Activated naive CD4-positive, alpha-beta T cell treated with anti-CD3 and anti-CD28 coated beads, Interleukin-2, amount 10 ng/mL, durations not matched to agents 7 days and 5 days (primary cell): ENCODE data around the gene VPS26C.

Experiments
- CTCF ChIA-PET: fragments of 350-600 bp; sonication (Branson Sonifier 250); formaldehyde crosslinking; loops from one replicate; lab custom pipeline; 2021; ENCODE audit warnings: antibody characterized with exemption; lab: Charles Lee
- DNase-seq: peaks from one replicate; pipeline ENCODE4 v3.0.0-alpha.2; 2020
- H3K27ac Mint-ChIP-seq: one replicate; pipeline ENCODE4 v1.8.0; 2021; ENCODE audit warnings: mild to moderate bottlenecking, moderate library complexity, mixed read lengths
- H3K27me3 Mint-ChIP-seq: one replicate; pipeline ENCODE4 v1.8.0; 2021; ENCODE audit warnings: mild to moderate bottlenecking, mixed read lengths
- H3K36me3 Mint-ChIP-seq: one replicate; pipeline ENCODE4 v1.8.0; 2021; ENCODE audit warnings: mixed read lengths
- H3K4me1 Mint-ChIP-seq: one replicate; pipeline ENCODE4 v1.8.0; 2021; ENCODE audit warnings: mixed read lengths
- H3K4me3 Mint-ChIP-seq: one replicate; pipeline ENCODE4 v1.8.0; 2021; ENCODE audit warnings: mild to moderate bottlenecking, moderate library complexity, mixed read lengths
- H3K9me3 Mint-ChIP-seq: one replicate; pipeline ENCODE4 v1.8.0; 2021; ENCODE audit warnings: mixed read lengths

VPS26C gene

GRCh38 chr21:37195610-37196009 lies 71.5 kb downstream of the VPS26C start:
- DNase-seq: no peak
- no peaks in the 10 kb centered on the region for H3K9me3 Mint-ChIP-seq
- no peaks in the 10 kb centered on the region for H3K27me3 Mint-ChIP-seq
- peaks cover 42% of the 10 kb centered on the region for H3K36me3 Mint-ChIP-seq
- no peak overlapping the region for H3K4me3 Mint-ChIP-seq
- H3K4me1 Mint-ChIP-seq: peaks cover 2% of the 10 kb centered on the region
- H3K27ac Mint-ChIP-seq: no peak overlapping the region
- CTCF ChIA-PET: no interaction called here

GRCh38 chr21:37195059-37195458 lies 72.1 kb downstream of the VPS26C start:
- DNase-seq: no peak
- no peak overlapping the region for H3K4me3 Mint-ChIP-seq
- no peaks in the 10 kb centered on the region for H3K9me3 Mint-ChIP-seq
- H3K36me3 Mint-ChIP-seq: peaks cover 38% of the 10 kb centered on the region
- peak overlapping the region; percentile 15 for H3K27ac Mint-ChIP-seq
- CTCF ChIA-PET: no interaction called here
- no peaks in the 10 kb centered on the region for H3K27me3 Mint-ChIP-seq
- peaks cover 2% of the 10 kb centered on the region for H3K4me1 Mint-ChIP-seq

- Mint-ChIP-seq H3K36me3 (peaks cover 35% of the 10 kb centered on the region), H3K4me3 (no peak overlapping the region), H3K4me1 (peaks cover 2% of the 10 kb centered on the region), H3K9me3 (no peaks in the 10 kb centered on the region), H3K27ac (no peak overlapping the region), H3K27me3 (no peaks in the 10 kb centered on the region)
- CTCF ChIA-PET: no interaction called here
- DNase-seq: no peak
Measured at GRCh38 chr21:37193676-37194075, 73.5 kb downstream of the VPS26C start.

- H3K4me3 Mint-ChIP-seq: no peak overlapping the region
- H3K27ac Mint-ChIP-seq: no peak overlapping the region
- H3K27me3 Mint-ChIP-seq: no peaks in the 10 kb centered on the region
- no peak for DNase-seq
- H3K36me3 Mint-ChIP-seq: peaks cover 33% of the 10 kb centered on the region
- CTCF ChIA-PET: no interaction called here
- H3K4me1 Mint-ChIP-seq: peaks cover 2% of the 10 kb centered on the region
- H3K9me3 Mint-ChIP-seq: no peaks in the 10 kb centered on the region
Measured at GRCh38 chr21:37193006-37193405, 74.1 kb downstream of the VPS26C start.

- H3K27ac Mint-ChIP-seq: no peak overlapping the region
- H3K9me3 Mint-ChIP-seq: no peaks in the 10 kb centered on the region
- H3K27me3 Mint-ChIP-seq: no peaks in the 10 kb centered on the region
- no peak overlapping the region for H3K4me3 Mint-ChIP-seq
- peaks cover 37% of the 10 kb centered on the region for H3K36me3 Mint-ChIP-seq
- CTCF ChIA-PET: no interaction called here
- no peak for DNase-seq
- peaks cover 2% of the 10 kb centered on the region for H3K4me1 Mint-ChIP-seq
Measured at GRCh38 chr21:37192019-37192418, 75.1 kb downstream of the VPS26C start.

- Mint-ChIP-seq H3K4me3 (no peak overlapping the region), H3K27me3 (no peaks in the 10 kb centered on the region), H3K36me3 (peaks cover 28% of the 10 kb centered on the region), H3K9me3 (no peaks in the 10 kb centered on the region), H3K27ac (no peak overlapping the region), H3K4me1 (peaks cover 2% of the 10 kb centered on the region)
- no peak for DNase-seq
- CTCF ChIA-PET: interaction anchor here (0.7 kb wide), 1 partner anchor 275 kb away, joined by 3 read pairs; no protein-coding TSS in a partner anchor
Measured at GRCh38 chr21:37188825-37189224, 78.3 kb downstream of the VPS26C start.

DNA sequence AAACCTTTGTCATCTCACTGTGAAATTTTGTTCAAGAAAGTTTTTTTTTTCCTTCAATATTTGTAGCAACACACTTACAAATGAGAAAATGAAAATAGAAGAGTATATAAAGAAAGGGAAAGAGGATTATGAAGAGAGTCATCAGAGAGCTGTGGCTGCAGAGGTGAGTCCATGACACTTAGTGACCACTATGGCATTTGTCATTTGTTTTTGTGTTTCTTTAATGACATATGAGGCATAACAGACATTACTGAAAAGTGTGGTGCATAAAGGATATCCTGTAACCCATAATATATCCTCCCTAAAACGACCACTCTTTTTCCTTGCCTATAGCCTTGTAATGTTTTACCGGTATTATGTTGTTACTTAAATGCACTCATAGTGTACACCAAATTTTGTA lies 80.2 kb downstream of the VPS26C start:
- Mint-ChIP-seq H3K27me3 (no peaks in the 10 kb centered on the region), H3K4me1 (peaks cover under 1% of the 10 kb centered on the region), H3K4me3 (no peak overlapping the region), H3K27ac (no peak overlapping the region), H3K36me3 (peaks cover 31% of the 10 kb centered on the region), H3K9me3 (no peaks in the 10 kb centered on the region)
- no peak for DNase-seq
- CTCF ChIA-PET: interaction anchor here (0.6 to 0.7 kb wide), 2 partner anchors 105 to 287 kb away, joined by 3 read pairs; no protein-coding TSS in a partner anchor

GRCh38 chr21:37184784-37185593 lies 82.1 kb downstream of the VPS26C start:
- CTCF ChIA-PET: interaction anchor here (1.7 kb wide), 1 partner anchor 18 kb away, joined by 7 read pairs; no protein-coding TSS in a partner anchor
- H3K27ac Mint-ChIP-seq: no peak overlapping the region
- H3K4me3 Mint-ChIP-seq: no peak overlapping the region
- no peaks in the 10 kb centered on the region for H3K4me1 Mint-ChIP-seq
- H3K27me3 Mint-ChIP-seq: no peaks in the 10 kb centered on the region
- DNase-seq: no peak
- H3K9me3 Mint-ChIP-seq: peaks cover under 1% of the 10 kb centered on the region
- H3K36me3 Mint-ChIP-seq: peaks cover 35% of the 10 kb centered on the region

- Mint-ChIP-seq H3K27me3 (no peaks in the 10 kb centered on the region), H3K36me3 (peaks cover 37% of the 10 kb centered on the region), H3K4me1 (no peaks in the 10 kb centered on the region), H3K9me3 (peaks cover 4% of the 10 kb centered on the region), H3K27ac (peak overlapping the region; percentile 19), H3K4me3 (no peak overlapping the region)
- DNase-seq: no peak
- CTCF ChIA-PET: interaction anchor here (1.7 kb wide), 1 partner anchor 16 kb away, joined by 7 read pairs; no protein-coding TSS in a partner anchor
Measured at GRCh38 chr21:37183749-37184148, 83.4 kb downstream of the VPS26C start.

DNA sequence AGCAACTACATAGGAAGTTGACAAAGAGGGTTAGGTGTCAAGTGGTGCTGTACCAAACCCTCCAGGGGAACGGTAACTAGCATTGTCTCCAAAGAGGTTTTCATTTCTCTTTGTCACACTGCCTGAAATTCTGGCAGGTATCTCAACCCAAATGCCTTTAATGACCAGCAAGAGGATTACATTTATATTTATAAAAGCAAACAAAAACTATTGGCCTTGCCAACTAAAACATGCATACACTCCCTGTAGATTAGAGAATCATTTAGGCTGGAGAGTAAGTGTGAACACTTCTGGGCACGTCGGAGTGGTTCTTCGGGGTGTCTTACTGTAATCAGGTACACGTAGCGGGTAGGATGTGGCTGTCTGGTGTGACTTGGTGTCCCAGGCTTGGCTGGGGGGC lies 84.9 kb downstream of the VPS26C start:
- H3K27ac Mint-ChIP-seq: no peak overlapping the region
- CTCF ChIA-PET: no interaction called here
- no peak for DNase-seq
- no peak overlapping the region for H3K4me3 Mint-ChIP-seq
- H3K36me3 Mint-ChIP-seq: peaks cover 39% of the 10 kb centered on the region
- no peaks in the 10 kb centered on the region for H3K27me3 Mint-ChIP-seq
- peaks cover 4% of the 10 kb centered on the region for H3K9me3 Mint-ChIP-seq
- no peaks in the 10 kb centered on the region for H3K4me1 Mint-ChIP-seq

- H3K27me3 Mint-ChIP-seq: no peaks in the 10 kb centered on the region
- no peak for DNase-seq
- no peak overlapping the region for H3K27ac Mint-ChIP-seq
- H3K4me3 Mint-ChIP-seq: no peak overlapping the region
- H3K9me3 Mint-ChIP-seq: peaks cover 4% of the 10 kb centered on the region
- CTCF ChIA-PET: interaction anchor here (0.6 kb wide), 1 partner anchor 70 kb away, joined by 3 read pairs; no protein-coding TSS in a partner anchor
- H3K36me3 Mint-ChIP-seq: peaks cover 43% of the 10 kb centered on the region
- no peaks in the 10 kb centered on the region for H3K4me1 Mint-ChIP-seq
Measured at GRCh38 chr21:37181059-37181458, 86.1 kb downstream of the VPS26C start.

DNA sequence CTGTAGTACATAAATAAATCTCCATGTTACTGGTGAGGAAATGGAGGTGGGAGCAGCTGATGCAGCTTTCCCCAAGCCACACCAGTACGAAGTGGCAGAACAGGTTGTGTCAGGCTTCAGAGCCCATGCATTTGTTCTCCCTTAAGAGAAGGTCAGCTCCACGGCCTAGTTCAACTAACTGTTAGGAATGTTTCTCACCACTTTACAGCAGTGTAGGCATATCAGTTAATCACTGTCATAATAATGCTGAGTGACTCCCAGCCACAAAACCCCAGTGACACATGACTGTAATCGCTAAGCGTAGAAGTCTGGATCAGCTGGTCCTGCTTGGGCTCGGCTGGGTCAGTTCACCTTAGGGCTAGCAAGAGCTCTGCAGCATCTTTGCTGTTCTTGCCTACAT lies 90.4 kb downstream of the VPS26C start:
- Mint-ChIP-seq H3K4me1 (no peaks in the 10 kb centered on the region), H3K27me3 (no peaks in the 10 kb centered on the region), H3K36me3 (peaks cover 51% of the 10 kb centered on the region), H3K27ac (no peak overlapping the region), H3K9me3 (peaks cover 4% of the 10 kb centered on the region), H3K4me3 (no peak overlapping the region)
- no peak for DNase-seq
- CTCF ChIA-PET: no interaction called here
